G401.6 (cell line): ENCODE results near the gene FASTK.

Experiments
- FAIRE-seq: peaks from 2 replicates; lab custom pipeline; 2012; peaks lifted over from hg19 to GRCh38; lab: Jason Lieb, UNC

FASTK gene

DNA sequence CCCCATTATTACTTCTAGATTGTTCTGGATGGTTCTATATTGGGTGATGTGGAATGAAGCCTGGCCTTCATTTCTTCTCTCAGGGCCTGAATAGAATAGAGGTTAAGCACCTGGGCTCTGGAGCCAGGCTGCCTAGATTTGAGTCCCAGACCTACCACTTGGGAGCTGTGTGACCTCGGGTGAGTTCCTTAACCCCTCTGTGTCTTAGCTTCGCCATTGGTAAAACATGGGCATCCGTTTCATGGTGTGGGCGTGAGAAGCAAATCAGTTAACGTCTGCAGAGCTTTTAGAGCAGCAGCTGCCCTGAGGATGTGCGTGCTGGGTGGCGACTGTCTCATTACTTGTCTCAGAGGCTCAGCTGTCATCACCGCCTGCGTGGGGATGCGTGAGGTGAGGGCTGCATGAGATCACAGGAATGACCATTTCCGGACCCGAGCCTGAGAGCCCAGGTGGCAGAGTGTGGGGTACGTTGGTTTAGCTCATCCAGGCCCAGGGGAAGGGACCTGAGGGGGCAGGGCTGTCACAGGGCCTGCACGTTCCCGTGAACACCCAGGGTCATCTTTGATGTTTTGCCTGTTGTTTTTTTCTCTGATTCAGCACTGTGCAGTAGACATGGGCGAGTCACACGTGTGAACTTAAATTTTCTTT, 15.3 kb upstream of the FASTK start:
- FAIRE-seq = no peak

- no peak for FAIRE-seq
Observed at GRCh38 chr7:151095123-151095797, 14.7 kb upstream of the FASTK start.

DNA sequence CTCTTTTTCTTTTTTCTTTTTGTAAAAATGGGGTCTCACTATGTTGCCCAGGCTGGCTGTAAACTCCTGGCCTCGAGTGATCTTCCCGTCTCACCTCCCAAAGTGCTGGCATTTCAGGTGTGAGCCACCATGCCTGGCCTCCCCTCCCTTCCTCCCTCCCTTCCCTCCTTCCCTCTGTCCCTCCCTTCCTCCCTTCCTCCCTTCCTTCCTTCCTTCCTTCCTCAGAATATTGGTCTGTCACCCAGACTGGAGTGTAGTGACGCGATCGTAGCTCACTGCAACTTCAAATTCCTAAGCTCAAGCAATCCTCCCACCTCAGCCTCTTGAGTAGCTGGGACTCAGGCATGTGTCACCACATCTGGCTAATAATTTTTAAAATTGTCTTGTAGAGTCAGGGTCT, 14.1 kb upstream of the FASTK start:
- FAIRE-seq = no peak

- FAIRE-seq = no peak
Observed at GRCh38 chr7:151093748-151094147, 13.1 kb upstream of the FASTK start.

- no peak for FAIRE-seq
Observed at GRCh38 chr7:151091988-151092387, 11.4 kb upstream of the FASTK start.

DNA sequence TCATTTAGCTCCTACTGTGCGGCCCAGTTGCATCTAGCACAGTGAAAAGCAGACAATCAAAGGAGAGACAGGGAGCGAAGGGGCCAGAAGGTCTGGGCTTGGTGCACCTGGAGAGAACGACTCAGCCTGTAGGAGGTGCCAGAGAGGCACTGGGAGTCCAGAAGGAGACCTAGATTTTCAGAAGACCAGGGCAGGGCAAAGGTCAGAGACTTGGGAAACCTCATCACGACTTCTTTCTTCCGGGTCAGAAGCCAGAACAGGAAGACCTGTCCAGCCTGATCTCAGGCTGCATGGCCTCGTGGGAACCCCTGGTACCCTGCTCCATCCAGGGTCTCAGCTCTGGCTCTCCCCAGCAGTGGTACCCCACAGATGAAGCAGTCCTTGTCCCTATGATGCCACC, 10.8 kb upstream of the FASTK start:
- FAIRE-seq = no peak

- FAIRE-seq = no peak
Observed at GRCh38 chr7:151091003-151091402, 10.4 kb upstream of the FASTK start.

DNA sequence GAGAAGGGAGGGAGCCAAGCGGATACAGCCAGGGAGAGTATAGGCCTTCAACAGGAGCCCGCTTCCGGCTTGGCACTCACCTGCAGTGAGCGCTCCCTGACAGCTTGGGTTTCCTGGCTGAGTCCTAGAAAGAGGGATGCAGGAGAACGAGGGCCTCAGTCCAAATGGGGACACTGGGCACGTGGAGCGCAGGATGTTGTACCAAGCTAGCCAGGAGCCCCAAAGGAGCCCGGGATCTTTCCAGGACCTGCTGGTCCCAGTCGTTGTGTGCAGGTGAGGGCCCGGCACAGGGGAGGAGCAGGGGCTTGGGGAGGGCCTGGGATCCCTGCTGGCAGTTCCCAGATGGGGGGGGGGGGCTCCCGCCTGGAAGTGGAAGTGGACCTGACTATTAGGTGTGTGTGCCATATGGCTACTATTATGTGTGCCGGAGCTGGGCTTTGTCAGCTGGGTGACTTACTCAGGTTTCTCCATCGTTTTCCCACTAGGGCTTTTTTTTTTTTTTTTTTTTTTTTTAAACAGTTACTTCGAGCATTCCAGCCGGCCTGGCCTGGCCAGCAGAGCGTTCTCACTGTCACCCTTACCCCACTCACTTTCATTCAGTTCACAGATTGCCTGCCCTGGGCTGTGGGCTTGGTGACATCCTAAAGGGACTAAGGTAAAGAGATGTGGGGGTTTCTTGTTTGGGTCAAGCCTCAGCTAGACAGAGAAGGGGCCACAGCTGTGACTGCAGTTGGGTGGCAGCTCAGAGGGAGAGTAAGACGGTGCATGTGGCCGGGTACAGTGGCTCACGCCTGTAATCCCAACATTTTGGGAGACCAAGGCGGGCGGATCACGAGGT, 9.5 kb upstream of the FASTK start:
- no peak for FAIRE-seq

- FAIRE-seq = no peak
Observed at GRCh38 chr7:151088856-151089699, 8.5 kb upstream of the FASTK start.

GRCh38 chr7:151088019-151088855, 7.6 kb upstream of the FASTK start:
- FAIRE-seq = no peak

DNA sequence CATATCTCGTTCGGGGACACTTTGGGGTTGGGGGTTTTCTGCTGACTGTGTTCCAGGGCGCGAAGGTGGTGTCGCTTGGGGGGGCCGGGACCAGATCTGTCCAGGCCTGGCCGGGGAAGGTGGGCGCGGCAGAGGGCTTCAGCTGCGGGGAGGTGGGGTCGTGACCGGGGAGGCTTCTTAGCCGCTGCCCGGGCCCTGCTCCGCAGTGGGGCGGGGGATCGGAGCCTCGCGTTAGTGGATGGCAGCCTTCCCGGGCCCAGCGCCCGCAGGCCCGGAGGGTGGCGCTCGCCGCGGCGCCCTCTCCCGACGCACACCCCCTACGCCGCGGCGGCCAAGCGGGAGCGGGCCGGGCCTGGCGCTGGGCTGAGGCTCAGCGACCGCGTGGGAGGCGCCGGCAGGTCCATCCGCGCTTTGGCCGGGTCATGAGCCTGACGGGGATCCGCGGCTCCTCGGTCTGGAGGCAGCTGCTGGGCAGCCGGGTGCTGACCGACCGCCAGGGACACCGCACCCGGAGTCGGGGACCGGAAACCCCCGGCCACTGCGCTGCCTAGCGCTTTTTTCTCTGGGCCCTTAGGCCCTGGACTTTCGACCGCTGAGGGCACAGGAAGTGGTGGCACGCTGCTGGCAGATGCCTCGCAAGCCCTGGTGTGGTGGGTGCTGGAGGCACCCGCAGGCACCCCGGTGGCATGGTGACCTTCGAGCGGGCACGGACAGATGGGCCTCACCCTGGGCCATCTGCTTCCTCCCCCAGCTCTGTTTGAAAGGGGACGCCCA, 6.8 kb upstream of the FASTK start:
- FAIRE-seq = no peak

DNA sequence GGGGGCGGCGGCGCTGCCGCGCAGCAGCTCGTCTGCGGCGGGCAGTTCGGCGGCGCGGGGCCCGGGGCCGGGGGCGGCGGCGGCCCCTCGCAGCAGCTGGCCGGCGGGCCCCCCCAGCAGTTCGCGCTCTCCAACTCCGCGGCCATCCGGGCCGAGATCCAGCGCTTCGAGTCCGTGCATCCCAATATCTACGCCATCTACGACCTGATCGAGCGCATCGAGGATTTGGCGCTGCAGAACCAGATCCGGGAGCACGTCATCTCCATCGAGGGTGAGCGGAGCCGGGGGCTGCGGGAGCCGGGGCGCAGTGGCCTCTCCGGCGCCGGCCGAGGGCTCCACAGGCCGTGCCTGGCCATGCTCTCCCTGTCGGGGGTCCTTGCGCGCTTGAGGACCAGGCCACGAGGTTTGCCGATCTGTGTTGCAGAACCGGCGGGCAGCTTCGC, 6.2 kb upstream of the FASTK start:
- no peak for FAIRE-seq

DNA sequence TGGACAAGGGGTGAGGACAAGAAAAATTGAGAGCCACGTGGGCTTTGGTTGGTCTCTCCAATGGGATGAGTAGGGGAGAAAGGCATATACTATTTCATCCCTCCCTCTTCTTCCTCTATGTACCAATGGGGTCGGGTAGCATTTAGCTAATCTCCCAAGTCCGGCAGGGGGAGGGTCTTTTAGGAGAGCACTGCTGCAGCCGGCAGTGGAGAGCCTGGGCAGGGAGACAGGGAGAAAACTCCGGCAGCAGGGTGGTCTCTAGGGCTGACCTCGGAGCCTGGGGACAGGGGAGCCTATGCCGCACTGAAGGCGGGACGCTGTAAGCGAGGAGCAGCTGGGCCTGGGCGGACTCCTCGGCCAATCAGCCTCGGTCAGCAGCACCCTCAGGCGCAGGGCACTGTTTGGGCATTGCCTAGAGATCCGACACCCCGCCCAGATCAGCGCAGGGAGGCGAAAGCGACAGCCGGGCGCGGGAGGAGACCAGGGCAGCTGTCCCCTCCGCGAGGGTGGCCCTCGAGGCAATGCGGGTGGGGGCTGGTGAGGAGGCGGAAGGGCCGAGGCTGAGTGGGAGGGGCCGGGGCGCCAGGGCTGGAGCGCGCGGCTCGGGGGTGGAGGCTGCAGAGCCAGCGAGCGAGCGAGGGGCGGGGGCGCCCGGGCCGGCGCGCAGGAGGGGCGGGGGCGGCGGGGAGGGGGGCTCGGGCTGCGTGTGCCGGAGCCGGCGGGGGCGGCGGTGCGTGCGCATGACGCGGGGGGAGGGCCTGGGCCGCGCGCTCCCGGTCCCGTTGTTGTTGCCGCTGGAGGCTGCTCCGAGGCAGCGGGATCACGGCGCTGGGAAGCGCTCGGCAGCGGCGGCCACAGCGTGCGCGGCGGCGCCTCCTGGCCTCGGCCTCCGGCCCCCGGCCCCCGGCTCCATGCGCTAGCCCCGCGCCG, 5.3 kb upstream of the FASTK start, which contains the start of gene AGAP3:
Gene AGAP3 (plus strand): TSS at position 785 of the 930 bp plus-strand sequence. CDS start 267 bp downstream, outside the sequence.
- peak; percentile 89 for FAIRE-seq

DNA sequence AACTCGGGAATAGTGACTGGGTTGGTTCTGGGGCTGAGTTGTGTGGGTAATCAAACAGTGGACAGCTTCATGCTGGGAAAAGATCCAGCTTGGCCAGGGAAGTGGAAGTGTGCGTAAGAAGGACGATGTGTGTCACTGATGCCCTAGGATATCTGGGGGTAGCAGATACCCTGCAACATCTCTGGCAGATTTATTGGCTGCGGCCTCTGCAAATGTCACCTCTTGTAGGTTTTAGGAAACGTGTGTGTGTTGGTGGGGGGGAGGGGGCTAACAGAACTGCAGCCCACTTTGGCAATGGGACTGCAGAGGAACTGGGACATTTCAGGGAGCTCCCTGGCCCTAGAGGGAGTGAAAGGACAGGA, 4.7 kb upstream of the FASTK start:
- no peak for FAIRE-seq

DNA sequence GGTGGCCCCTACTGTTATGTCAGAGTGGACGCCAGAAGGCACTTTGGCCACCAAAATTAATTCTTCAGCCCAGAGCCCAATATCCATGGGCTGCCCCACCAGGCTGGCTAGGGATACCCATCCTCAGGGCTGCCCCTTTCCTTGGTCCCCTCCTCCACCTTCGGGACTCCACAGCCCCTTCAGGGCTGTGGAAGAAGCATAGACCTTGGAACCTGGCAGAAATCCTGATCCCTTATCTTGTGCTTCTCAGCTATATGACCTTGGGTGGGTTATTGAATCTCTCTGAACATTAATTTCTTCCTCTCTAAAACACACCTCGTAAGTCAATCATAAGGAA, 3.2 kb upstream of the FASTK start:
- FAIRE-seq = no peak

DNA sequence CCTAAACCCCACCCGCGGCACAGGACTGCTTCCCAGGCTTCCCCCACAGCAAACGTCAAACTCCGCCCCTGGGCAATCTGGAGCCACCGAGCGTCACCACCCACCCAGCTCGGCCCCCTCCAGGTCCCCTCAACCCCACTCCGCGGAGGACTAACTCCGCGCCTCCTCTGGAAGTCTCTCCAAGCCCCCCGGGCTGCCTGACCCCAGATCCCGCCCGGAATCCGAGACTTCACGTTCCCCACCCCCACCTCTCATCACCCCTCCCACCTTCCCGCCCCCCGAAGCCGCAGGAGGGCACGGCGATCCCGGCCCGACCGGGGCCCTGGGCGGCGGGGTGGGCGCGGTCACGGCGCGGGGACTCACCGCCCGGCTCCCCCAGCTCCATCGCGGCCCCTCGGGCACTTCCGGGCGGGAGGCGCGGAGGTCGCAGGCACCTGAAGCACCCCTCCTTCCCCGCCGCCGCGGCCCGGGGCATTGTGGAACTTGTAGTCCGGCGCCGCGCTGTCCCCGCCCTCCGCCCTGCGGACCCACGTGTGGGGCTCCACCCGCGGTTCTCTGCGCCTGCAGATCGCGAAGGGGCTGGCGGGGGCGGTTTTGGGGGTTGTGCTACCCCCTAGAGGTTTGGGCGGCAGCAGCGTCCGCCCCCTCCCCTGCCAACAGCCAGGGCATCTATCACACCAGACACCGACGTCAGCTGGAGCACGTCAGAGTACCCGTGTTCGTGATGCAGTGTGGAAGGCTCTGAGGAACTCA, 2.6 kb upstream of the FASTK start, which contains the start of gene TMUB1:
Gene TMUB1 (minus strand): TSS at position 423 of the 753 bp plus-strand sequence. CDS start 930 bp downstream, outside the sequence.
- FAIRE-seq = no peak

GRCh38 chr7:151082141-151083070, 1.8 kb upstream of the FASTK start:
- FAIRE-seq = no peak
